Brain microvascular endothelial cell (primary cell): Measurements from ENCODE around the gene TTC39A.

Experiments
- DNase-seq: peaks from one replicate; pipeline ENCODE4 v3.0.0-alpha.2; 2020
- H3K27ac ChIP-seq: fragments of 250-450 bp; sonication (Bioruptor Pico); 2 replicates; pipeline ENCODE4 v1.5.1; 2020; ENCODE audit warnings: mild to moderate bottlenecking, moderate library complexity
- H3K27me3 ChIP-seq: fragments of 250-450 bp; sonication (Bioruptor Pico); replicated peaks from 2 replicates; pipeline ENCODE4 v1.5.1; 2020; ENCODE audit warnings: mild to moderate bottlenecking
- H3K36me3 ChIP-seq: fragments of 250-450 bp; sonication (Bioruptor Pico); replicated peaks from 2 replicates; pipeline ENCODE4 v1.5.1; 2020; ENCODE audit warnings: mild to moderate bottlenecking
- H3K4me3 ChIP-seq: 2 replicates; pipeline ENCODE4 v1.5.1; 2011; ENCODE audit warnings: low read depth, mild to moderate bottlenecking, control low read depth, low read length, moderate library complexity
- CTCF ChIP-seq: IDR thresholded peaks from 2 replicates; pipeline ENCODE4 v1.5.1; 2011; ENCODE audit warnings: low read depth, mild to moderate bottlenecking, moderate library complexity, low read length, control low read depth, inconsistent platforms; ENCODE audit errors: missing control alignments
- in situ Hi-C: cut with HindIII; loops from 2 replicates; pipeline ENCODE4 v1.10.0; 2017; ENCODE audit warnings: low sequenced_read_pairs, low pct_ligation_motif_present

The TTC39A gene

GRCh38 chr1:51330331-51331201, at the start of gene TTC39A:
Gene TTC39A (minus strand): TSS chr1:51330562. CDS start chr1:51330477, 85 bp downstream.
- in situ Hi-C loops: no loop called here
- no peak for TF ChIP-seq CTCF
- no peak for DNase-seq
- Histone ChIP-seq H3K36me3 (no peaks in the 10 kb centered on the region), H3K27me3 (no peaks in the 10 kb centered on the region), H3K4me3 (peak within 1 kb of the TSS; percentile 39), H3K27ac (no peak within 1 kb of the TSS)

- H3K4me3 ChIP-seq: no peak overlapping the region
- H3K27me3 ChIP-seq: no peaks in the 10 kb centered on the region
- peaks cover 3% of the 10 kb centered on the region for H3K36me3 ChIP-seq
- no peak for DNase-seq
- no peak for TF ChIP-seq CTCF
- H3K27ac ChIP-seq: no peak overlapping the region
- in situ Hi-C loops: no loop called here
These were observed 48.5 kb upstream of the TTC39A start for GRCh38 chr1:51378871-51379270.

- no peak for DNase-seq
- in situ Hi-C loops: no loop called here
- H3K27me3 ChIP-seq: no peaks in the 10 kb centered on the region
- H3K4me3 ChIP-seq: no peak overlapping the region
- TF ChIP-seq CTCF: no peak
- H3K36me3 ChIP-seq: peaks cover 10% of the 10 kb centered on the region
- no peak overlapping the region for H3K27ac ChIP-seq
These were observed 43.5 kb upstream of the TTC39A start for GRCh38 chr1:51373898-51374297.

GRCh38 chr1:51372561-51372960, 42.2 kb upstream of the TTC39A start:
- in situ Hi-C loops: no loop called here

GRCh38 chr1:51369171-51369570, 38.8 kb upstream of the TTC39A start:
- no peak for DNase-seq
- H3K27me3 ChIP-seq: no peaks in the 10 kb centered on the region

More at GRCh38 chr1:51372561-51372960, 42.2 kb upstream of the TTC39A start:
- Histone ChIP-seq H3K36me3 (peaks cover 13% of the 10 kb centered on the region), H3K27me3 (no peaks in the 10 kb centered on the region), H3K27ac (no peak overlapping the region), H3K4me3 (no peak overlapping the region)
- DNase-seq: no peak
- TF ChIP-seq CTCF: no peak

More at GRCh38 chr1:51369171-51369570, 38.8 kb upstream of the TTC39A start:
- no peak overlapping the region for H3K27ac ChIP-seq
- TF ChIP-seq CTCF: no peak
- peaks cover 13% of the 10 kb centered on the region for H3K36me3 ChIP-seq
- no peak overlapping the region for H3K4me3 ChIP-seq
- in situ Hi-C loops: no loop called here
